Right lobe of liver (tissue), 6 donors: ENCODE results near the gene DCST2. TPM values are rescaled to one million over a fixed set of nuclear protein-coding genes. Genes with fewer than 3 reads are reported as not detected.

ENCODE experiments used
- ATAC-seq, 4 donors: fragments of 200-7000 bp; cut with Tn5 transposase; one replicate each; pipeline ENCODE4 v1.9.1; 2020; ENCODE audit warnings: mild to moderate bottlenecking in 4 of 4, moderate library complexity in 4 of 4
- DNase-seq, 3 donors: peaks; one replicate each; pipeline ENCODE4 v3.0.0-alpha.2; 2020
- H3K27ac ChIP-seq, 3 donors: fragments of 200-600 bp; one replicate each; pipeline ENCODE4 v1.8.0; 2022
- H3K27me3 ChIP-seq, 2 donors: fragments of 200-600 bp; one replicate each; pipeline ENCODE4 v1.8.0; 2022
- H3K36me3 ChIP-seq, 4 donors: fragments of 200-600 bp; sonication (generic) in 1 of 4; one replicate each; pipeline versions ENCODE4 v1.5.1 to v1.8.0; 2017 to 2022; ENCODE audit warnings: control low read depth in 1 of 4
- H3K4me1 ChIP-seq, 4 donors: fragments of 200-600 bp; sonication (generic) in 1 of 4; one replicate each; pipeline versions ENCODE4 v1.5.1 to v1.8.0; 2017 to 2022; ENCODE audit warnings: control low read depth in 1 of 4
- H3K4me3 ChIP-seq, 3 donors: fragments of 200-600 bp; one replicate each; pipeline ENCODE4 v1.8.0; 2022
- H3K9me3 ChIP-seq, 4 donors: fragments of 200-600 bp; sonication (generic) in 1 of 4; one replicate each; pipeline versions ENCODE4 v1.5.1 to v1.8.0; 2017 to 2022; ENCODE audit warnings: control low read depth in 1 of 4
- CTCF ChIP-seq, 4 donors: fragments of 200-600 bp in 3 of 4; fragments of 450-650 bp in 1 of 4; IDR thresholded peaks; one replicate each; pipeline versions ENCODE4 v1.5.1 to v1.8.0; 2016 to 2022; ENCODE audit warnings: antibody characterized with exemption in 4 of 4, mild to moderate bottlenecking in 2 of 4
- POLR2A ChIP-seq: fragments of 450-650 bp; IDR thresholded peaks from one replicate; pipeline ENCODE4 v1.6.1; 2017; ENCODE audit warnings: antibody characterized with exemption, mild to moderate bottlenecking
- WGBS: methylation state at CpG from one replicate; pipeline ENCODE4 v1.1.6; 2018; ENCODE audit warnings: low coverage, low lambda C conversion rate; ENCODE audit not compliant: insufficient coverage; ENCODE audit errors: missing lambda C conversion rate; 5-methylcytosine and 5-hydroxymethylcytosine counted together
- intact Hi-C, 2 donors: fragments of 100-400 bp; cut with DNase I; formaldehyde crosslinking; loops; one replicate each; pipeline versions ENCODE4 v1.11.2 to v1.14.1; 2022
- total RNA-seq, 6 experiments: library from RNA; depleted of rRNA in 2 of 6; stranded (reverse); fragments of >200 nt in 2 of 6; fragmentation: NEBNext Ultra II Directional in 3 of 6; extraction: Animal tissue kit (Norgen Biotek cat#: 25700) in 3 of 6; gene quantifications; one replicate each; pipeline versions ENCODE4 v1.1.0 to v1.2.4, GENCODE V29; 2016 to 2023
- donor health status: DM: no; HTN: yes; CAD: no.
- donor health status: DM: no; HTN: no; CAD: no.
- donor health status: DM: no; HTN: no; CAD: no.
- donor health status: DM: no; HTN: yes; CAD: no.
- donor health status: DM: no; HTN: yes; CAD: no.

The DCST2 gene
- total RNA-seq, 6 experiments from 2014 or later, result 0.72 to 1.4 (median 0.81) TPM; not detected in 1

- no peak for DNase-seq
- Histone ChIP-seq H3K4me1 (peaks cover 0 to 40% (median 10%) of the 10 kb centered on the region in 4 donors), H3K9me3 (no peaks in the 10 kb centered on the region), H3K27ac (no peak overlapping the region), H3K4me3 (no peak overlapping the region), H3K36me3 (no peaks in the 10 kb centered on the region), H3K27me3 (peaks cover 14 to 28% of the 10 kb centered on the region in 2 donors)
- ATAC-seq, result no peak
- intact Hi-C loops, result no loop called here
- 60% methylated on average over 2 of the region's 4 CpGs for WGBS
- TF ChIP-seq POLR2A, result no peak
- no peak for TF ChIP-seq CTCF (IDR thresholded peaks at IDR 0.05)
Observed at GRCh38 chr1:155077758-155078445, 44.3 kb upstream of the DCST2 start.

DNA sequence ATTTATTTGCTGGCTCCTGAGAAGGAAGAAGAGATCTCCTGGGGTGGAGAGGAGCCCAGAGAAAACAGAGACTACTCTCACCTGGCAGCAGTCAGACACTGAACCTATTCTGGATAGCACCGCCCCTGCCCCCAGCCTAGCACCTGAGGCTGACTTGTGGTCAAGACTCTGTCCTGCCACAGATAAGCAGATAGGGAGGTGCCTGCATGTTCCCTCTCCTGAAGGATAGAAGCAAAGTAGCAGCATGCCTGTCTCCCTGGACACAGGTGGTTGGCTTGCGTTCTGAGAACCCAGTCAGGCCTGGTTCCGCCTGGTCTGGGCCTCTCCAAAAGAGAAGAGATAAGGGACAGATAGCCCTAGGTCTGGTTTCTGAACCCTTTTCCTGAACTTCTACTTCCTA lies 43.8 kb upstream of the DCST2 start:
- peaks cover 0 to 37% (median 10%) of the 10 kb centered on the region in 4 donors for H3K4me1 ChIP-seq
- ATAC-seq, result no peak
- no peak for DNase-seq
- intact Hi-C loops, result no loop called here
- TF ChIP-seq POLR2A, result no peak
- no peak for TF ChIP-seq CTCF (IDR thresholded peaks at IDR 0.05)
- no peaks in the 10 kb centered on the region for H3K9me3 ChIP-seq
- no peak overlapping the region for H3K27ac ChIP-seq
- 60% methylated on average over 2 of the region's 3 CpGs for WGBS
- no peak overlapping the region for H3K4me3 ChIP-seq
- no peaks in the 10 kb centered on the region for H3K36me3 ChIP-seq
- H3K27me3 ChIP-seq, result peaks cover 12 to 26% of the 10 kb centered on the region in 2 donors

GRCh38 chr1:155076371-155076770 lies 42.8 kb upstream of the DCST2 start:
- TF ChIP-seq CTCF (IDR thresholded peaks at IDR 0.05) (no peak), POLR2A (no peak)
- peaks cover 12 to 19% of the 10 kb centered on the region in 2 donors for H3K27me3 ChIP-seq
- H3K4me3 ChIP-seq, result no peak overlapping the region
- intact Hi-C loops, result no loop called here
- ATAC-seq (no peak), DNase-seq (no peak)
- H3K9me3 ChIP-seq, result no peaks in the 10 kb centered on the region
- WGBS, result no CpG with 5 or more reads among the region's 1 CpG
- no peak overlapping the region for H3K27ac ChIP-seq
- H3K4me1 ChIP-seq, result peaks cover 0 to 28% (median 8%) of the 10 kb centered on the region in 4 donors
- H3K36me3 ChIP-seq, result no peaks in the 10 kb centered on the region

GRCh38 chr1:155075535-155075934 lies 42.0 kb upstream of the DCST2 start:
- H3K9me3 ChIP-seq, result no peaks in the 10 kb centered on the region
- peaks cover 7 to 10% of the 10 kb centered on the region in 2 donors for H3K27me3 ChIP-seq
- H3K36me3 ChIP-seq, result no peaks in the 10 kb centered on the region
- peak in 1 of 3 donors; percentile 31 for DNase-seq
- no peak for ATAC-seq
- no peak overlapping the region for H3K27ac ChIP-seq
- 65% methylated on average over 5 of the region's 5 CpGs for WGBS
- peaks cover 0 to 28% (median 4%) of the 10 kb centered on the region in 4 donors for H3K4me1 ChIP-seq
- intact Hi-C loops, result no loop called here
- TF ChIP-seq CTCF (IDR thresholded peaks at IDR 0.05) (no peak), POLR2A (no peak)
- no peak overlapping the region for H3K4me3 ChIP-seq
